ENCODE results near the gene SLC16A9.

GRCh38 chr10:59631237-59631636 is 78.4 kb downstream of the SLC16A9 start:
- TF ChIP-seq CTCF (IDR thresholded peaks at IDR 0.05 in 8 of 11, conservative IDR thresholded peaks at IDR 0.05 in 3 of 11) (no peak), POLR2A (IDR thresholded peaks at IDR 0.05) (no peak), POLR2AphosphoS5 (IDR thresholded peaks at IDR 0.05) (no peak)

Measured in spleen (tissue), 7 donors.